Measurements from ENCODE around the gene TPH2. TPM values are rescaled to one million over a fixed set of nuclear protein-coding genes. Genes with fewer than 3 reads are reported as not detected.

Gene TPH2
- total RNA-seq, 1 experiment from 2014 or later = not detected

DNA sequence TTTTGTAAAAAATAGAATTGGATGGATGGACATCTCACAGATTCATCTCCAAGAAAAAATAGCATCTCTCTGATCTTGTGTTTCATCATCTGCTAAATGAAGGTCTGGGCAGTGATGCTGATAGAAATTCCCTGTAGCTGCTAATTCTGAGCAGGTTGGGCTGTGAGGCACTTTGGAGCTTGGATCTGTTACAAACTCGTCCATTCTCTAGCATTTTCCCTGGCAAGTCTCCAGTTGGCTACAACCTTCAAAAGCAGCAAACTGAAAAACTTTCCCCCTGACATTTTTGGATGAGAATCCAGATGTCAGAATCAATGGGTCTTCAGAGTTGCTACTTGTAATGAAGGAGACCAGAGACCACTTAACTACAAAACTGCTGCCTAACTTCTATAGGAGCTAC, 72.7 kb downstream of the TPH2 start:
- no peak for DNase-seq
- TF ChIP-seq EZH2 (IDR thresholded peaks at IDR 0.05; ENCODE audit: low read depth) (no peak), CTCF (conservative IDR thresholded peaks at IDR 0.05) (no peak)
- Histone ChIP-seq H3K4me1 (replicated peaks; ENCODE audit: insufficient read depth) (no peaks in the 10 kb centered on the region), H3K9me2 (ENCODE audit: insufficient read depth) (no peaks in the 10 kb centered on the region), H3F3A (ENCODE audit: insufficient read depth, low read depth) (no peaks in the 10 kb centered on the region), H2AFZ (no peak overlapping the region), H3K4me3 (no peak overlapping the region), H3K27me3 (ENCODE audit: insufficient read depth, low read depth) (no peaks in the 10 kb centered on the region), H4K20me1 (ENCODE audit: insufficient read depth) (no peaks in the 10 kb centered on the region), H3K79me2 (ENCODE audit: low read depth) (no peaks in the 10 kb centered on the region), H3K4me2 (no peak overlapping the region), H3K36me3 (ENCODE audit: low read depth) (no peaks in the 10 kb centered on the region), H3K9me3 (ENCODE audit: insufficient read depth, low read depth) (no peaks in the 10 kb centered on the region), H3K27ac (no peak overlapping the region)
- no TSS peak for BruUV-seq (replicated peaks)
- POLR2A ChIA-PET (ENCODE audit: unreplicated experiment) = no interaction called here
- CTCF ChIA-PET = no interaction called here
- intact Hi-C loops (cut with micrococcal nuclease; ENCODE audit: unreplicated experiment) = no loop called here

DNA sequence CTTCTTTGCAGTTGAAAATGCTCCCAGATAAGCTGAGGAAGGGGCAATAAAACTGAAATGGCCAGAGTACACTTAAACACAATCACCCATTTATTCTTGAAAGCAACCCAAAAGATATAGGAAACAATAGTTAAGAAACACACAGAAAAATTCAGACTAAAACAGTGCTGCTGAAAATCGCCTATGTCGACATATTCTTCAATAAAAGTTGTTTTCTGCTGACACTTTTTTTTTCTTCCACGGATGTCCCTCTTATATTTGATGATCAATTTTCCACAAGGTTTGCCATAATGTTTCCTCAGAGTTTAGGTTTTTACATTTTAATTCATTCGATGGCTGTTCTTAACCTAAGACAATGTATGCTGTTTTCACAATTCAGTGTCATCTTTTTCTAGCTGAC, 74.2 kb downstream of the TPH2 start:
- no TSS peak for BruUV-seq (replicated peaks)
- no peak for DNase-seq
- no peak overlapping the region for H3K4me2 ChIP-seq
- no peaks in the 10 kb centered on the region for H4K20me1 ChIP-seq (ENCODE audit: insufficient read depth)
- H3K9me3 ChIP-seq (ENCODE audit: insufficient read depth, low read depth) = no peaks in the 10 kb centered on the region
- no peak overlapping the region for H3K4me3 ChIP-seq
- no peaks in the 10 kb centered on the region for H3K36me3 ChIP-seq (ENCODE audit: low read depth)
- POLR2A ChIA-PET (ENCODE audit: unreplicated experiment) = no interaction called here
- no peaks in the 10 kb centered on the region for H3K9me2 ChIP-seq (ENCODE audit: insufficient read depth)
- CTCF ChIA-PET = no interaction called here
- H3K79me2 ChIP-seq (ENCODE audit: low read depth) = no peaks in the 10 kb centered on the region
- no peaks in the 10 kb centered on the region for H3K27me3 ChIP-seq (ENCODE audit: insufficient read depth, low read depth)
- H3K27ac ChIP-seq = no peak overlapping the region
- H3F3A ChIP-seq (ENCODE audit: insufficient read depth, low read depth) = no peaks in the 10 kb centered on the region
- H2AFZ ChIP-seq = no peak overlapping the region
- intact Hi-C loops (cut with micrococcal nuclease; ENCODE audit: unreplicated experiment) = no loop called here
- H3K4me1 ChIP-seq (replicated peaks; ENCODE audit: insufficient read depth) = no peaks in the 10 kb centered on the region
- TF ChIP-seq CTCF (conservative IDR thresholded peaks at IDR 0.05) (no peak), EZH2 (IDR thresholded peaks at IDR 0.05; ENCODE audit: low read depth) (no peak)

- Histone ChIP-seq H2AFZ (no peak overlapping the region), H3K79me2 (ENCODE audit: low read depth) (no peaks in the 10 kb centered on the region), H3K27me3 (ENCODE audit: insufficient read depth, low read depth) (no peaks in the 10 kb centered on the region), H3K4me2 (no peak overlapping the region), H3K4me1 (replicated peaks; ENCODE audit: insufficient read depth) (no peaks in the 10 kb centered on the region), H3K9me3 (ENCODE audit: insufficient read depth, low read depth) (no peaks in the 10 kb centered on the region), H4K20me1 (ENCODE audit: insufficient read depth) (no peaks in the 10 kb centered on the region), H3K9me2 (ENCODE audit: insufficient read depth) (no peaks in the 10 kb centered on the region), H3K4me3 (no peak overlapping the region), H3F3A (ENCODE audit: insufficient read depth, low read depth) (no peaks in the 10 kb centered on the region), H3K36me3 (ENCODE audit: low read depth) (no peaks in the 10 kb centered on the region), H3K27ac (no peak overlapping the region)
- intact Hi-C loops (cut with micrococcal nuclease; ENCODE audit: unreplicated experiment) = loop anchor here (2.0 kb wide), 1 partner anchor 267 kb away; no protein-coding TSS in a partner anchor
- no TSS peak for BruUV-seq (replicated peaks)
- DNase-seq = no peak
- ChIA-PET POLR2A (ENCODE audit: unreplicated experiment) (no interaction called here), CTCF (interaction anchor here (0.6 kb wide), 1 partner anchor 131 kb away, joined by 6 read pairs; no protein-coding TSS in a partner anchor)
- TF ChIP-seq CTCF (conservative IDR thresholded peaks at IDR 0.05) = no peak
- no peak for TF ChIP-seq EZH2 (IDR thresholded peaks at IDR 0.05; ENCODE audit: low read depth)
These were observed 77.2 kb downstream of the TPH2 start for GRCh38 chr12:72015895-72016294.

Data from PC-9 (cell line).